Fibroblast of pulmonary artery (primary cell): ENCODE results near the gene TMPRSS13.
A peak's percentile ranks its signal among the peaks of the same experiment; 100 is the strongest.

ENCODE experiments used
- DNase-seq: peaks from one replicate; pipeline ENCODE4 v3.0.0-alpha.2; 2010; ENCODE audit warnings: low read depth
- H3K4me3 ChIP-seq: replicated peaks from 2 replicates; pipeline ENCODE4 v1.5.1; 2011; ENCODE audit warnings: low read depth, mild to moderate bottlenecking, control low read depth, low read length, moderate library complexity
- TF ChIP-seq, protein P1 (sequence below): IDR thresholded peaks from 2 replicates; pipeline ENCODE4 v1.5.1; 2011; ENCODE audit warnings: mild to moderate bottlenecking, control low read depth, low read length, inconsistent platforms; ENCODE audit errors: missing control alignments

The TMPRSS13 gene

DNA sequence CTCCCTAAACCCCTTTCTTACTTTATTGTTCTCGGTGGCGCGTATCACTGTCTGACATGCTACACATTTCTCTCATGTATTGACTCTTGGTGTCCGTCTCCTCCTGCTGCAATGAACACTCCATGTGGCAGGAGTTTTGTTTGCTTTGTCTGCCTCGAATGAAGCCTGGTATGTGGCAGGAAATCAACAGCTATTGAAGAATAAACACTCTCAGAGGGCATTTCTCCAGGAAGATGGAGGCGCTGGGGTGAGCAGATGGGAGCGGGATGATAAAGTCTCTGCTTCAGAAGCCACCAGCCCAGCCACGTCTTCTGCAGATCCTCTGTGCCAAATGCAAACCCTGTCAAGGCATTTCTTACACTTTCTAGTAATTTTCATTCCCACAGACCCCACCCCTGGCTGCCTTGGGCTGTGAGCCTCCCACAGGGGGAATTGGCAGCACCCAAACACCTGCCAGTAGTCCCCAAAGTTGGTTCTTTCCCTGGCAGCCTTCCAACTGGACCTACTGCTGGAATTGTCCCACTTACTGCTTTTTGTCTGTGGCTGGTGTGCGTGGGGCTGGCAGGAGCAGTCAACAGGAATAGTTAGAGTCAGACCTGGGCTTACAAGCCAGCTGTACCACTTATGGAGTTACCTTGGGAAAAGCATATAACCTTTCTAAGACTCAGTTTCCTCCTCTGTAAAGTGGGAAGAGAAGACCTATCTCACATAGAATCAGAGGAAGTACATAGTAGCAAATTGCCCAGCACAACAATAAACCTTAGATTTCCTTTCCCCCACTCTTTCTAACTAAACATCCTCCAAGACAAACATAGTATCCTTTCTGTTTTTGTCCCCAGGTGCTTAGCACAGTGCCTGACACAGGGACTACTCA, 43.7 kb upstream of the TMPRSS13 start:
- TF ChIP-seq, protein P1, sequence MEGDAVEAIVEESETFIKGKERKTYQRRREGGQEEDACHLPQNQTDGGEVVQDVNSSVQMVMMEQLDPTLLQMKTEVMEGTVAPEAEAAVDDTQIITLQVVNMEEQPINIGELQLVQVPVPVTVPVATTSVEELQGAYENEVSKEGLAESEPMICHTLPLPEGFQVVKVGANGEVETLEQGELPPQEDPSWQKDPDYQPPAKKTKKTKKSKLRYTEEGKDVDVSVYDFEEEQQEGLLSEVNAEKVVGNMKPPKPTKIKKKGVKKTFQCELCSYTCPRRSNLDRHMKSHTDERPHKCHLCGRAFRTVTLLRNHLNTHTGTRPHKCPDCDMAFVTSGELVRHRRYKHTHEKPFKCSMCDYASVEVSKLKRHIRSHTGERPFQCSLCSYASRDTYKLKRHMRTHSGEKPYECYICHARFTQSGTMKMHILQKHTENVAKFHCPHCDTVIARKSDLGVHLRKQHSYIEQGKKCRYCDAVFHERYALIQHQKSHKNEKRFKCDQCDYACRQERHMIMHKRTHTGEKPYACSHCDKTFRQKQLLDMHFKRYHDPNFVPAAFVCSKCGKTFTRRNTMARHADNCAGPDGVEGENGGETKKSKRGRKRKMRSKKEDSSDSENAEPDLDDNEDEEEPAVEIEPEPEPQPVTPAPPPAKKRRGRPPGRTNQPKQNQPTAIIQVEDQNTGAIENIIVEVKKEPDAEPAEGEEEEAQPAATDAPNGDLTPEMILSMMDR = no peak
- H3K4me3 ChIP-seq = no peak overlapping the region
- no peak for DNase-seq

DNA sequence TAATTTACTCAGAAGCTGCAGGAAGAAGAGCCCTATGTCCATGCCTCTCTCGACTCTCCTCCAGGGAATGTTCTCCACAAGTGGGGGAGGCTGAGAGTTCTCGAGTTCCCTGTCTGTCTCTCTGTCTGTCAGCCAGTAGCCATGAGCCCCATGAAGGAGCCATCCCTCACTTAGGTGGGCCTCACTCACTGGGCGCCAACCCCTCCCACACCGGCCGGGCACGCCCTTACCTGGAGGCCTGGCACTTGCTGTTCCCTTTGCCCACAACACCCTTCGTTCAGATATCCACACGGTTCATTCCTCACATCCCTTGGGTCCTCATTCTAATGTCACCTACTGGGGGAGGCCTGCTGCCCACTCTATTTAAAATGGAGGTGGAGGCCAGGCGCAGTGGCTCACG, 42.8 kb upstream of the TMPRSS13 start:
- no peak for DNase-seq
- H3K4me3 ChIP-seq = no peak overlapping the region
- TF ChIP-seq, protein P1 = no peak

DNA sequence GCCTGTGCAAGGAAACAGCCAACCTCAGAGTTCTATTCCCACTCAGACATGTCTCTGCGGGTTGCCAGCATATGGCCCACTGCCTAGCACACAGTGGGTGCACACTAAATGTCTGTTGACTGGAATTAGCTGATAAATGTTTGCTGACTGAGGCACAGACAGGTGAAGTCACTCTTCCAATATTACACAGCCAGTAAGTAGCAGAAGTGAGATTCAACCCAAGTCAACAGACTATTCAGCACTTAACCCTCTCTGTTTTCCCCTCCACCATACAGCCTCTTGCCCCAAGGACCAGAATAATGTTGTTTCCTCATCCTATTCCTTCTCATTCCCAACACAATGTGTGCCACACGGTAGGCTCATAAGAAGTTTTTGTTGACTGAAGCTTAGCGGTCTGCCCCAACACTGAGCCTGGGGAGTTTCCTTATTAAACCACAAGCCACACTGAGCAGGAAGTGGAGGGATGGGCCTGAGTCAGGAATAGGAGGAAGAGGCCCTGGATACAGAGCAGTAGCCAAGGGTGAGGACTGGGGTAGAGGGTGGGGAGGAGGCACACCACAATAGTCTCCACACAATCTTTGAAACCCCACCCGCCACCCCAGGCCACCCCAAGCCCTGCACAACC, 41.3 kb upstream of the TMPRSS13 start:
- H3K4me3 ChIP-seq = no peak overlapping the region
- peak; percentile 7 for DNase-seq
- TF ChIP-seq, protein P1 = no peak

DNA sequence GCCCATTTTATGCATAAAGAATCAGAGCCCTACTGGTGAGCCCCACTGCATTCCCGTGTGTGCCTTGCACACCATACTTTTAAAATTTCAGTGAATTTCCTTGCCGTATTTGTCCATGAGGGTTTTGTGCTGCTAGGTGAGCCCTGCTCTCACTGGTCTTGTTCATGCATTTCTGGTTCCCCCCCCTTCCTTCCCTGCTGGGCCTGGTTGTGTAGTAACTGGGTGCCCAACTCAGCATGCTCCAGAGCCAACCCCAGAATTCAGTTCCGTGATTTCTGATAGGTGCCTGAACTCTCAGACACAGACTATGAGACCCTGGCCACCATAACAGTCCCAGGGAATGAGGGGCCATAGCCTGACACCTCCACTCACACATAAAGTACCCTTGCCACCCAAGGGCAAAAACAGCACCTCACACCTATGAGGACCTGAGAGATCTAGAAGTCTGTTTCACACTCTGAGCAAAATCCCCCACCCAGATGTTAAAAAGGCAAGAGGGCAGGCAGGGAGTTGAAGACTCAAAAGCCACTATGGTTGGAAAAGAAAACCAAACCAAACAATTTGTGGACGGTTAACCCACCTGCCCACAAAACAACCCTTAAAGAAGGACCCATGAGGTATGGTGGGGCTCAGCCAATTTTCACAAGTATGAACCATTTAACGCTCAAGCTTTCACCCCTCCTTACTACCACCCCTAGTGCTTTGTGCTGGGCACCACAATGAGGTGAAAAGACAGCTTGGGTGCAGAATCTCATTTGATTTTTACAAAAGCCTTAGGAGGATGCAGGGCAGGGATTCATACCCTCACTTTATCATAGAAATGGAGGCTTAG, 40.2 kb upstream of the TMPRSS13 start:
- DNase-seq = no peak
- TF ChIP-seq, protein P1 = no peak
- H3K4me3 ChIP-seq = no peak overlapping the region

DNA sequence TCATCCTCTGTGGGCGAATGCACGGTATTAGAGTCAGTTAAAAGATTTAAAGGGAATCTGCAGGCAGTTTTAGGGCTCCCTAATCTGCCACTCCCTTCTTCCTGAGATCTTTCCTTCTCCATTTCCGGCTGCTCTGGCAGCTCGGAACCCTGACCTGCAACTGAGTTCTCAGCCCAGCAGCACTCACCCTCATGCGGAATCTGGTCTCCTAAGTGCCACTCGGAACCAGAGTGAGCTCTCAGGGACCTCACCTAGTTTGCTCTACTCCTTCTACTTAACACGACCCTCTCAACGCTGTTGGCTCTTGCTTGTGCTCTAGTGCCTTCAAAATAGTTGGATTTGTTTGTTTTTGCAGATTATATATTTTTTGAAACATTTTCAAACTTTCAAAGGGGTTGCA, 37.7 kb upstream of the TMPRSS13 start:
- TF ChIP-seq, protein P1 = no peak
- DNase-seq = no peak
- no peak overlapping the region for H3K4me3 ChIP-seq

DNA sequence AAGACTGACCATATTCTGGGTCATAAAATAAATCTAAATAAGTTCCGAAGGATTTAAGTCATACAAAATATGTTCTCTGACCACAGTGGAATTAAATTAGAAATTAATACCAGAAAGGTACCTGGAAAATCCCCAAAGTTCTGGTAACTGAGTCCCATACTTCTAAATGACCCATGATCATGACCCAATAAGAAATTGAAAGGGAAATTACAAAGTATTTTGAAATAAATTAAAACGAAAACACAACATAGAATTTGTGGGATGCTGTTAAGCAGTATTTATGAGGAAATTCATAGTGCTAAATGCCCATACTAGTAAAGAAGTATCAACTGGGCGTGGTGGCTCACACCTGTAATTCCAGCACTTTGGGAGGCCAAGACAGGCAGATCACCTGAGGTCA, 33.6 kb upstream of the TMPRSS13 start:
- no peak for DNase-seq
- TF ChIP-seq, protein P1 = no peak
- H3K4me3 ChIP-seq = no peak overlapping the region
